Measurements from ENCODE around the gene TEX44. TPM values are rescaled to one million over a fixed set of nuclear protein-coding genes. Genes with fewer than 3 reads are reported as not detected.

Gene TEX44
- total RNA-seq, 1 donor from 2014 or later = not detected

DNA sequence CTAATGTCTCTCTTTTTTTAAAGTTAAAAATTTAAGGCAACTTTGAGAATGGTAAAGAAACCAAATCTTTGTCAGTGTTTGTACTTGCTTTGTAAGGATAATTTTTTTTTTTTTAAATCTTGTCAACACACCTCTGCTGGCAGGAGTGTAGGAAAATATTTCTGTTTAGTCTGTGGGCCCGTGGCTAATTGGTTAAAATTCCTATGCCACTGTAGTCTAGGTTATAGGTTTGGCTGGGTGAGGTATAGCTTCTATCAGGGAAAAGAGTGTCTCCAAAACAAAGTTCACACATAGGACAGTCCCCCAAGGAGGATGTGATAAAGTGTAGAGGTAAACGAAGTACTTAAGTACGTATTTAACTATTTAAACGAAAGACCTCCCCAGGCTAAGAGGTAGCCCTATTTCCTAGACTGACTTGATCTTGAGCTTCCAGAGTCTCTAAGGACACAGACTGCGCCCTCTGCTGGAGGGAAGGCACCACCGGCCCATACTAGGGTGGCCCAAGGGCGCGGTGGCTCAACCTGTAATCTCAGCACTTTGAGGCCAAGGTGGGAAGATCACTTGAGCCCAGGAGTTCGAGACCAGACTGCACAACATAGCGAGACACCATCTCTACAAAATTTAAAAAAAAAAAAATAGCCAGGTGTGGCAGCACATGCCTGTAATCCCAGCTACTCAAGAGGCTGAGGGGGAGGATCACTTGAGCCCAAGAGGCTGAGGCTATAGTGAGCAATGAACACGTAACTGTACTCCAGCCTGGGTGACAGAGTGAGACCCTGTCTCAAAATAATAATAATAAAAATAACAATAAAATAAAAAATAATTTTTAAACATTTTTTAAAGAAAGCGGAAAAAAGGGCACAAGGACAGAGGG lies 8.9 kb downstream of the TEX44 start:
- peaks cover 3% of the 10 kb centered on the region for H3K27me3 Mint-ChIP-seq (ENCODE audit: low read depth, unreplicated experiment)
- H3K9ac ChIP-seq (ENCODE audit: low read length) = no peak overlapping the region
- H3K9me3 ChIP-seq (ENCODE audit: insufficient read depth, low read depth, low read length) = no peaks in the 10 kb centered on the region
- no peaks in the 10 kb centered on the region for H3K79me2 ChIP-seq (ENCODE audit: insufficient read depth, low read length)
- H4K20me1 ChIP-seq (ENCODE audit: insufficient read depth, low read length) = no peaks in the 10 kb centered on the region
- H3K4me1 ChIP-seq (ENCODE audit: insufficient read depth, low read length) = peaks cover 14% of the 10 kb centered on the region
- DNase-seq (ENCODE audit: low read depth) (peak; percentile 39), FAIRE-seq (no peak)
- no peak overlapping the region for H3K4me2 ChIP-seq (ENCODE audit: low read length)
- H3K9me3 Mint-ChIP-seq (ENCODE audit: unreplicated experiment) = no peaks in the 10 kb centered on the region
- TF ChIP-seq EZH2 (IDR thresholded peaks at IDR 0.05; ENCODE audit: insufficient read depth, low read length) = no peak
- TF ChIP-seq, protein P1, sequence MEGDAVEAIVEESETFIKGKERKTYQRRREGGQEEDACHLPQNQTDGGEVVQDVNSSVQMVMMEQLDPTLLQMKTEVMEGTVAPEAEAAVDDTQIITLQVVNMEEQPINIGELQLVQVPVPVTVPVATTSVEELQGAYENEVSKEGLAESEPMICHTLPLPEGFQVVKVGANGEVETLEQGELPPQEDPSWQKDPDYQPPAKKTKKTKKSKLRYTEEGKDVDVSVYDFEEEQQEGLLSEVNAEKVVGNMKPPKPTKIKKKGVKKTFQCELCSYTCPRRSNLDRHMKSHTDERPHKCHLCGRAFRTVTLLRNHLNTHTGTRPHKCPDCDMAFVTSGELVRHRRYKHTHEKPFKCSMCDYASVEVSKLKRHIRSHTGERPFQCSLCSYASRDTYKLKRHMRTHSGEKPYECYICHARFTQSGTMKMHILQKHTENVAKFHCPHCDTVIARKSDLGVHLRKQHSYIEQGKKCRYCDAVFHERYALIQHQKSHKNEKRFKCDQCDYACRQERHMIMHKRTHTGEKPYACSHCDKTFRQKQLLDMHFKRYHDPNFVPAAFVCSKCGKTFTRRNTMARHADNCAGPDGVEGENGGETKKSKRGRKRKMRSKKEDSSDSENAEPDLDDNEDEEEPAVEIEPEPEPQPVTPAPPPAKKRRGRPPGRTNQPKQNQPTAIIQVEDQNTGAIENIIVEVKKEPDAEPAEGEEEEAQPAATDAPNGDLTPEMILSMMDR (IDR thresholded peaks at IDR 0.05; ENCODE audit: insufficient read depth, low read depth, low read length) = peak; percentile 76
- H3K4me3 ChIP-seq (ENCODE audit: insufficient read depth, low read depth, low read length) = no peak overlapping the region
- no peaks in the 10 kb centered on the region for H3K27me3 ChIP-seq (ENCODE audit: insufficient read depth, low read length)
- H3K27ac Mint-ChIP-seq (ENCODE audit: unreplicated experiment) = peak overlapping the region; percentile 78
- no peak overlapping the region for H3K27ac ChIP-seq (ENCODE audit: low read depth, low read length)
- H3K4me1 Mint-ChIP-seq (ENCODE audit: low read depth, unreplicated experiment) = peaks cover 9% of the 10 kb centered on the region
- no peak overlapping the region for H3K4me3 Mint-ChIP-seq (ENCODE audit: unreplicated experiment)
- no peaks in the 10 kb centered on the region for H3K36me3 Mint-ChIP-seq (ENCODE audit: low read depth, unreplicated experiment)
- H3K36me3 ChIP-seq (ENCODE audit: insufficient read depth, low read length) = no peaks in the 10 kb centered on the region
- no peak overlapping the region for H2AFZ ChIP-seq (ENCODE audit: low read depth, low read length)

DNA sequence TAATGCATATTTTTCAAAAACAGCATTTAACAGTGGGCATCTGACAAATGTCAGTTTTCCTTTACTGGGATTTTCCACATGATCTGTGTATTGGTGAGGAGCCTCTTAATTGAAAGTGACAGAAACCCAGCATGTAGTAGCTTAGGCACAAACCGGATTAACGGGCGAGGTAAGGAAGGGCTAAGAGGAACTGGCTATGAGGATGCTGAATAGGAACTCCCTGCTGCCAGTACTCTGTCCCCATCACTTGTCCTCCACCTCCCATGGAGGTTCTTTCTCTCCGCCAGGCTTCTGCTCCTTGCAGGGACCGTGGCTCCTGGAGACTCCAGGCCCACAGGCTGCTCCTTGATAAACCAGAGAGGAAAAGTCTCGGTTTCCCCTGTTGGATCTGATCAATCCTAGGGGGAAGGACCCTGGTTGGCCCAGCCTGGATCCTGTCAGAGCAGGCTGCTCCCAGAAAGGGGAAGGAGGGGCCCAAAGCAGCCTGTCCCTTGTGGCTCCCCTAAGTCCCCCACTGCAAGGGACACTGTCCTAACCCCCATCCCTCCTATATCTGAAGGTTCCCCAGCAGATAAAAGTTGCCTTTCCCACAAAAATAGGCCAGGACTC lies 10.3 kb downstream of the TEX44 start:
- Histone ChIP-seq H2AFZ (ENCODE audit: low read depth, low read length) (no peak overlapping the region), H3K36me3 (ENCODE audit: insufficient read depth, low read length) (no peaks in the 10 kb centered on the region), H4K20me1 (ENCODE audit: insufficient read depth, low read length) (no peaks in the 10 kb centered on the region), H3K79me2 (ENCODE audit: insufficient read depth, low read length) (no peaks in the 10 kb centered on the region), H3K4me1 (ENCODE audit: insufficient read depth, low read length) (peaks cover 14% of the 10 kb centered on the region), H3K27ac (ENCODE audit: low read depth, low read length) (no peak overlapping the region), H3K9ac (ENCODE audit: low read length) (no peak overlapping the region), H3K4me3 (ENCODE audit: insufficient read depth, low read depth, low read length) (no peak overlapping the region), H3K9me3 (ENCODE audit: insufficient read depth, low read depth, low read length) (no peaks in the 10 kb centered on the region), H3K4me2 (ENCODE audit: low read length) (no peak overlapping the region), H3K27me3 (ENCODE audit: insufficient read depth, low read length) (no peaks in the 10 kb centered on the region)
- no peak for TF ChIP-seq EZH2 (IDR thresholded peaks at IDR 0.05; ENCODE audit: insufficient read depth, low read length)
- TF ChIP-seq, protein P1 (IDR thresholded peaks at IDR 0.05; ENCODE audit: insufficient read depth, low read depth, low read length) = no peak
- peak overlapping the region; percentile 87 for H3K27ac Mint-ChIP-seq (ENCODE audit: unreplicated experiment)
- H3K27me3 Mint-ChIP-seq (ENCODE audit: low read depth, unreplicated experiment) = peaks cover 6% of the 10 kb centered on the region
- H3K36me3 Mint-ChIP-seq (ENCODE audit: low read depth, unreplicated experiment) = no peaks in the 10 kb centered on the region
- no peaks in the 10 kb centered on the region for H3K9me3 Mint-ChIP-seq (ENCODE audit: unreplicated experiment)
- DNase-seq (ENCODE audit: low read depth) = no peak
- FAIRE-seq = no peak
- H3K4me1 Mint-ChIP-seq (ENCODE audit: low read depth, unreplicated experiment) = peaks cover 9% of the 10 kb centered on the region
- no peak overlapping the region for H3K4me3 Mint-ChIP-seq (ENCODE audit: unreplicated experiment)

Measured in astrocyte (in vitro differentiated cells and primary cell).